ENCODE results near the gene FIGN. TPM values are rescaled to one million over a fixed set of nuclear protein-coding genes. Genes with fewer than 3 reads are reported as not detected.

Gene FIGN
- total and polyA plus RNA-seq, 8 donors: 4.9 to 8.2 (median 6.4) TPM

DNA sequence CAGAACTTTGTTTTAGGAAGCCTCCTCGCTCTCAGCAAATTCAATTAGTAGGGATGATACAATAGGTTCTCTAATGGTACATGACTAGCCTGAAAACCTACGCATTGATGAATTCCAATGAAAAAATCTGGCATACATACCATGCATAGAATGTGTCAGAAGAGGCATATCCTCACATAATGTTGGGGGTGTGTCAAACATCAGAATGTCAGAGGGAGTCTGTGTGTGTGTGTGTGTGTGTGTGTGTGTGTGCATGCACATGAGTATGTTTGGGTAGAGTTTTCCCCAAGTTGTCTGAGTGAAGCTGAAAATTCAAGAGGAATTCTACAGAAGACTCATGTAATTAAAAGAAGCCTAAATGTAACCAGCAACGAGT lies 78.5 kb downstream of the FIGN start:
- no peak for DNase-seq
- H3K36me3 ChIP-seq: no peaks in the 10 kb centered on the region
- no peaks in the 10 kb centered on the region for H3K27me3 ChIP-seq
- intact Hi-C loops (cut with DNase I): no loop called here
- no peak overlapping the region for H3K27ac ChIP-seq
- peaks cover 0 to 6% of the 10 kb centered on the region in 2 donors for H3K9me3 ChIP-seq
- no peak for ATAC-seq
- no peak overlapping the region for H3K4me3 ChIP-seq
- H3K4me1 ChIP-seq: peaks cover 0 to 7% of the 10 kb centered on the region in 2 donors
- no peak for TF ChIP-seq CTCF (IDR thresholded peaks at IDR 0.05)

DNA sequence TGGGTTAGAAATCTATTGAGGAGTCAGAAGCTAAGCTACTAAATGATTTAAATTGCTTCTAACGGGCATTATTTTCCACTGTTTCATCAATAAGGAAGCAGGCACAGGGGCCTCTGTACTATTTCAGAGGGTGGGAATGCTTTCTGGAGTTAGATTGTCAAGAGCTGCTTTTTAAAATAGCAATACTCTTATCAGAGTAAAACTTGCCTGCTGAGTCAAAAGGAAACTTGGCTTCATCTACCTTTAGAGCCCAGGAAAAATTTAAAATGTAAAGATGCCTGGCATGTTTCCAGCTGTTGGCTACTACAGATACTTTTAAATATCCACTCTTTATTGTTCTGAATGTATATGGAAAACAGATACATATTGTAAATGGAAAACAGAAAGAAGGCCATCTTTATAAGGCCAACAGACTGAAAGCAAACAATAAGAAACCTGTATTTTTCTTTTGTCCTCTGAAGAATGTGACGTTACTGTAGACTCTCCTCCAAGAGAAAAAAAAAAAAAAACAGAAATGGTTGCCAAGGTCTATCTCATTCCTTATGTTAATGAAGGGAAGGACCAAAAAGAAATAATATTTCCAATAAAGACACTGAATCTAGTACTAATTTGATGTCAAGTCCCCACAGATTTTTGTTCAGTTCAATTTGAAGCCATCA lies 79.1 kb downstream of the FIGN start:
- peaks cover 0 to 7% of the 10 kb centered on the region in 2 donors for H3K4me1 ChIP-seq
- no peak for DNase-seq
- H3K27ac ChIP-seq: no peak overlapping the region
- no peak for TF ChIP-seq CTCF (IDR thresholded peaks at IDR 0.05)
- no peaks in the 10 kb centered on the region for H3K27me3 ChIP-seq
- H3K4me3 ChIP-seq: no peak overlapping the region
- intact Hi-C loops (cut with DNase I): no loop called here
- H3K36me3 ChIP-seq: no peaks in the 10 kb centered on the region
- peak; percentile 26 for ATAC-seq
- peaks cover 0 to 6% of the 10 kb centered on the region in 2 donors for H3K9me3 ChIP-seq

GRCh38 chr2:163655667-163656066 lies 80.1 kb downstream of the FIGN start:
- H3K4me3 ChIP-seq: no peak overlapping the region
- H3K36me3 ChIP-seq: no peaks in the 10 kb centered on the region
- no peaks in the 10 kb centered on the region for H3K27me3 ChIP-seq
- DNase-seq (peak in 1 of 4 donors; percentile 42), ATAC-seq (peak; percentile 90)
- H3K9me3 ChIP-seq: no peaks in the 10 kb centered on the region
- H3K27ac ChIP-seq: no peak overlapping the region
- H3K4me1 ChIP-seq: peaks cover 0 to 7% of the 10 kb centered on the region in 2 donors
- intact Hi-C loops (cut with DNase I): no loop called here
- no peak for TF ChIP-seq CTCF (IDR thresholded peaks at IDR 0.05)

GRCh38 chr2:163652751-163653150 lies 83.1 kb downstream of the FIGN start:
- Histone ChIP-seq H3K27ac (no peak overlapping the region), H3K4me3 (no peak overlapping the region), H3K27me3 (no peaks in the 10 kb centered on the region), H3K36me3 (no peaks in the 10 kb centered on the region), H3K4me1 (peaks cover 0 to 7% of the 10 kb centered on the region in 2 donors), H3K9me3 (no peaks in the 10 kb centered on the region)
- no peak for TF ChIP-seq CTCF (IDR thresholded peaks at IDR 0.05)
- DNase-seq (no peak), ATAC-seq (no peak)
- intact Hi-C loops (cut with DNase I): no loop called here

GRCh38 chr2:163649080-163649479 lies 86.7 kb downstream of the FIGN start:
- Histone ChIP-seq H3K4me3 (no peak overlapping the region), H3K36me3 (no peaks in the 10 kb centered on the region), H3K27me3 (no peaks in the 10 kb centered on the region), H3K4me1 (no peaks in the 10 kb centered on the region), H3K27ac (no peak overlapping the region), H3K9me3 (no peaks in the 10 kb centered on the region)
- TF ChIP-seq CTCF (IDR thresholded peaks at IDR 0.05): no peak
- ATAC-seq (no peak), DNase-seq (no peak)
- intact Hi-C loops (cut with DNase I): no loop called here
